DMS 273 (cell line): ENCODE results near the gene PRR15L.
"Not testable (repeated sequence)": the region's sequence is repeated elsewhere in the genome, so short reads cannot be mapped to it uniquely, and the experiment has no call there.

ENCODE experiments used
- DNase-seq: peaks from one replicate; lab custom pipeline; 2025; ENCODE audit not compliant: unreplicated experiment; lab: John Stamatoyannopoulos, UW

PRR15L gene

GRCh38 chr17:47989159-47989558, 31.5 kb upstream of the PRR15L start:
- no peak for DNase-seq

- DNase-seq = not testable (repeated sequence)
These were observed 30.8 kb upstream of the PRR15L start for GRCh38 chr17:47988445-47988844.

- DNase-seq = peak; percentile 83
These were observed 29.7 kb upstream of the PRR15L start for GRCh38 chr17:47987240-47987835.

GRCh38 chr17:47986520-47986919, 28.8 kb upstream of the PRR15L start:
- no peak for DNase-seq

- DNase-seq = no peak
These were observed 26.0 kb upstream of the PRR15L start for GRCh38 chr17:47983492-47984223.

- peak; percentile 71 for DNase-seq
These were observed 25.1 kb upstream of the PRR15L start for GRCh38 chr17:47982645-47983390.

GRCh38 chr17:47982091-47982617, 24.5 kb upstream of the PRR15L start:
- DNase-seq = no peak

- no peak for DNase-seq
These were observed 23.8 kb upstream of the PRR15L start for GRCh38 chr17:47981462-47981861.

GRCh38 chr17:47980541-47980940, 22.9 kb upstream of the PRR15L start:
- DNase-seq = peak; percentile 88

GRCh38 chr17:47978324-47978723, 20.6 kb upstream of the PRR15L start:
- DNase-seq = peak; percentile 87

- DNase-seq = no peak
These were observed 18.1 kb upstream of the PRR15L start for GRCh38 chr17:47975823-47976205.

GRCh38 chr17:47975189-47975822, 17.6 kb upstream of the PRR15L start:
- no peak for DNase-seq

GRCh38 chr17:47973541-47973940, 15.9 kb upstream of the PRR15L start:
- no peak for DNase-seq

GRCh38 chr17:47970725-47971499, 13.2 kb upstream of the PRR15L start, which contains the start of gene CDK5RAP3:
Gene CDK5RAP3 (plus strand): TSS chr17:47971113. CDS start chr17:47971147, 34 bp downstream.
- DNase-seq = peak; percentile 100

GRCh38 chr17:47969930-47970724, 12.4 kb upstream of the PRR15L start:
- no peak for DNase-seq

- DNase-seq = no peak
These were observed 11.2 kb upstream of the PRR15L start for GRCh38 chr17:47968836-47969235.

GRCh38 chr17:47967607-47968252, 10.0 kb upstream of the PRR15L start:
- no peak for DNase-seq

GRCh38 chr17:47966079-47966519, 8.4 kb upstream of the PRR15L start:
- no peak for DNase-seq

GRCh38 chr17:47964856-47965255, 7.2 kb upstream of the PRR15L start:
- no peak for DNase-seq
